Esophagus muscularis mucosa (tissue), 4 donors: ENCODE results near the gene MYBBP1A. TPM values are rescaled to one million over a fixed set of nuclear protein-coding genes. Genes with fewer than 3 reads are reported as not detected.

Experiments
- DNase-seq: peaks from one replicate; pipeline ENCODE4 v3.0.0-alpha.2; 2017; ENCODE audit errors: extremely low spot score
- H3K27ac ChIP-seq, 4 donors: fragments of 200-600 bp; sonication (generic); replicated peaks in 1 of 4; 1 replicate in 3 of 4; 2 replicates in 1 of 4; pipeline ENCODE4 v1.5.1; 2016 to 2019; ENCODE audit warnings: mild to moderate bottlenecking in 1 of 4
- H3K27me3 ChIP-seq, 4 donors: fragments of 200-600 bp; sonication (generic); one replicate each; pipeline versions ENCODE4 v1.5.1 to v1.6.0; 2016 to 2019
- H3K36me3 ChIP-seq, 4 donors: fragments of 200-600 bp; sonication (generic); one replicate each; pipeline ENCODE4 v1.5.1; 2016 to 2019
- H3K4me1 ChIP-seq, 4 donors: fragments of 200-600 bp; sonication (generic); one replicate each; pipeline ENCODE4 v1.5.1; 2016 to 2019
- H3K4me3 ChIP-seq, 4 donors: fragments of 200-600 bp; sonication (generic); 1 replicate in 2 of 4; 2 replicates in 2 of 4; pipeline ENCODE4 v1.5.1; 2016 to 2019; ENCODE audit warnings: mild to moderate bottlenecking in 4 of 4, moderate library complexity in 1 of 4
- H3K9me3 ChIP-seq, 4 donors: fragments of 200-600 bp; sonication (generic); 1 replicate in 3 of 4; 2 replicates in 1 of 4; pipeline ENCODE4 v1.5.1; 2016 to 2019
- EP300 ChIP-seq: sonication (generic); formaldehyde crosslinking; IDR thresholded peaks from one replicate; pipeline ENCODE4 v1.6.1; 2017; ENCODE audit warnings: antibody characterized with exemption
- POLR2A ChIP-seq: fragments of 450-650 bp; IDR thresholded peaks from one replicate; pipeline ENCODE4 v1.6.1; 2017; ENCODE audit warnings: antibody characterized with exemption, moderate library complexity, mild to moderate bottlenecking, low read depth
- POLR2AphosphoS5 ChIP-seq, 2 donors: sonication (generic); formaldehyde crosslinking; IDR thresholded peaks; one replicate each; pipeline ENCODE4 v1.6.1; 2017; ENCODE audit warnings: antibody characterized with exemption in 2 of 2
- WGBS: methylation state at CpG from one replicate; pipeline ENCODE4 v1.1.5; 2018; 5-methylcytosine and 5-hydroxymethylcytosine counted together
- intact Hi-C: fragments of 100-400 bp; cut with DNase I; formaldehyde crosslinking; loops from one replicate; pipeline ENCODE4 v1.15.1; 2023
- total RNA-seq, 4 donors: library from RNA; depleted of rRNA; stranded (reverse); fragments of >200 nt; gene quantifications; one replicate each; pipeline versions ENCODE4 v1.1.0 to v1.2.1, GENCODE V29; 2016
- TF ChIP-seq, protein P1 (sequence below), 3 experiments: fragments of 200-600 bp in 2 of 3; fragments of 450-650 bp in 1 of 3; sonication (generic) in 2 of 3; IDR thresholded peaks; one replicate each; pipeline ENCODE4 v1.5.1; 2017 to 2019; ENCODE audit warnings: antibody characterized with exemption in 3 of 3, mild to moderate bottlenecking in 2 of 3, moderate library complexity in 1 of 3

MYBBP1A gene
- total RNA-seq, 4 donors from 2014 or later, result 31.6 to 45.4 (median 36.1) TPM

DNA sequence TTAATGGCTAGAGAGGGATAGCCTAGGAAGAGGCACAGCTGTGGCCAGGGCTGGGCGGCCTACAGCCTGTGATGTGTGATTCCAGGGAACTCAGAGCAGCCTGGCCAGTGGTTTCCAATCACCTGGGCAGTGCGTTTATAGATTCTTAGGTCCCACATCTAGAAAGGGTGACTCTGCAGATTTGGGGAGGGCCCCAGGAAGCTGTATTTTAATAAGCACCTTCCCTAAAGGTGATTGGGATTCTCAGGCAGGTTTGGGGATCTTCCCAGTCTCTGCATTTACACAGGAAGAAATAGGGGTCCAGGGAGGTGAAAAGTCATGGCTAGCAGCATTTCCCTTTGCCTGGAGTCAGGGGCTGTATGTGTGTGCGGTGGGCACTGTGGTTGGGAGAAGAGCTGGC, 47.0 kb downstream of the MYBBP1A start:
- intact Hi-C loops, result no loop called here
- peak overlapping the region in 3 of 4 donors; percentile 55 to 72 (median 58) for H3K27ac ChIP-seq

DNA sequence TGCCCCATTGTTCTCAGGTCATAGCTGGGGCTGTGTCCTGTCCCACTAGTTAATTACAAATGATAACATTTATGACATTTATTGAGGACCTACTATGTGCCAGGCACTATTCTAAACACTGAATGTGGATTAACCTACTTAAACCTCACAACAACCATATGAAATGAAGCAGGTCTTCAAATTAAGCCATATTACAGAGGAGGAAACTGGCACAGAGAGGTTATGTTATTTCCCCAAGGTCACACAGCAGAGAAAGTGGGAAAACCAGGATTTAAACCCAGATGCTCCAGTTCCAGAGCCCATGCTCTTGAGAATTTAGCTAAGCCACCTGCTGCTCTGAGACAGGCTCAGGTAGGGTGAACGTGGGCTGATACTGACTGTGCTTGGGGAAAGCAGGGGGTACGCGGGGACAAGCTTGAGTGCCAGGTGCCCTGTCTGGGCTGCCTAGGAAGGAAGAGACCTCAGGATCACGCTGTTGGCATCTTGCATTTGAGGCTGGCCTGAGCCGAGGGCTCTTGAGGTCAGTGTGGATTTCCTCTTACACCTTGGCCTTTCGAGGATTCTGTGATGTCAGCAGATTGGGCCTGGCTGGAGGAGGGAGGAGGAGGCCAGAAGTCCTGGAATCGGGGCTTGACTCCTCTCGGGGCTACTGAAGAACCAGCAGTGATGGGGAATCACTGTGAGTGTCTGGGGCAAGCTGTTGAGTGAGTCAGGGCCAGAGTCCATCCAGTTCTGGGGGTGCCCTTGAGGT, 47.6 kb downstream of the MYBBP1A start:
- Histone ChIP-seq H3K36me3 (no peaks in the 10 kb centered on the region), H3K27ac (peak overlapping the region in 2 of 4 donors; percentile 46 to 55), H3K27me3 (peaks cover 0 to 39% (median 3%) of the 10 kb centered on the region in 4 donors), H3K4me1 (peaks cover 16 to 79% (median 75%) of the 10 kb centered on the region in 4 donors), H3K9me3 (no peaks in the 10 kb centered on the region), H3K4me3 (no peak overlapping the region)
- intact Hi-C loops, result no loop called here
- TF ChIP-seq EP300 (no peak), POLR2AphosphoS5 (IDR thresholded peaks at IDR 0.05) (no peak), POLR2A (no peak)
- TF ChIP-seq, protein P1, sequence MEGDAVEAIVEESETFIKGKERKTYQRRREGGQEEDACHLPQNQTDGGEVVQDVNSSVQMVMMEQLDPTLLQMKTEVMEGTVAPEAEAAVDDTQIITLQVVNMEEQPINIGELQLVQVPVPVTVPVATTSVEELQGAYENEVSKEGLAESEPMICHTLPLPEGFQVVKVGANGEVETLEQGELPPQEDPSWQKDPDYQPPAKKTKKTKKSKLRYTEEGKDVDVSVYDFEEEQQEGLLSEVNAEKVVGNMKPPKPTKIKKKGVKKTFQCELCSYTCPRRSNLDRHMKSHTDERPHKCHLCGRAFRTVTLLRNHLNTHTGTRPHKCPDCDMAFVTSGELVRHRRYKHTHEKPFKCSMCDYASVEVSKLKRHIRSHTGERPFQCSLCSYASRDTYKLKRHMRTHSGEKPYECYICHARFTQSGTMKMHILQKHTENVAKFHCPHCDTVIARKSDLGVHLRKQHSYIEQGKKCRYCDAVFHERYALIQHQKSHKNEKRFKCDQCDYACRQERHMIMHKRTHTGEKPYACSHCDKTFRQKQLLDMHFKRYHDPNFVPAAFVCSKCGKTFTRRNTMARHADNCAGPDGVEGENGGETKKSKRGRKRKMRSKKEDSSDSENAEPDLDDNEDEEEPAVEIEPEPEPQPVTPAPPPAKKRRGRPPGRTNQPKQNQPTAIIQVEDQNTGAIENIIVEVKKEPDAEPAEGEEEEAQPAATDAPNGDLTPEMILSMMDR (IDR thresholded peaks at IDR 0.05), result no peak
- WGBS, result 89% methylated on average over 8 of the region's 8 CpGs
- DNase-seq, result no peak

More for the DNA sequence above, 47.0 kb downstream of the MYBBP1A start:
- DNase-seq, result no peak
- H3K27me3 ChIP-seq, result peaks cover 0 to 33% (median 1%) of the 10 kb centered on the region in 4 donors
- no peak overlapping the region for H3K4me3 ChIP-seq
- H3K4me1 ChIP-seq, result peaks cover 16 to 73% (median 70%) of the 10 kb centered on the region in 4 donors
- TF ChIP-seq, protein P1 (IDR thresholded peaks at IDR 0.05), result no peak
- no peak for TF ChIP-seq POLR2AphosphoS5 (IDR thresholded peaks at IDR 0.05)
- TF ChIP-seq POLR2A, result no peak
- no peak for TF ChIP-seq EP300
- no peaks in the 10 kb centered on the region for H3K9me3 ChIP-seq
- H3K36me3 ChIP-seq, result no peaks in the 10 kb centered on the region
- 92% methylated on average over 3 of the region's 3 CpGs for WGBS

DNA sequence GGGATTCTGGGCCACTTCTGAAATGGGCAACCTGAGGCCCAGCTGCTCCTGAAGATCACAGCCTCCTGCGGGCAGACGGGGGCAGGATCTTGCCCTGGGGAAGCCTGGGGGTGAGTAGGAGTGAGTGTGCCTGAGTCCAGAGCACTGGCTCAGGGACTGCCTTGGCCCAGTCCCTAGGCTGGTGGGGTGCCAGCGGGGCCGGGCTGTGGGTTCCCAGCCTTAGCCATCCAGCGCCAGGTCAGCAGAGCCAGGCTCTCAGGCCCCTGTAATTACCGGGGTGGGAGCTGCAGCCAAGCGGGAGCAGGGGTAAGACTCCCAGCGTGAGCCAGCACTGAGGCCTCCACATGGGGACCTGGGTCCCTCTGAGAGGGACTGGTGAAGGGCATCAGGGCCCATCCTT, 48.3 kb downstream of the MYBBP1A start:
- intact Hi-C loops, result no loop called here
- TF ChIP-seq POLR2A (no peak), EP300 (no peak), POLR2AphosphoS5 (IDR thresholded peaks at IDR 0.05) (no peak)
- TF ChIP-seq, protein P1 (IDR thresholded peaks at IDR 0.05), result no peak
- peak overlapping the region in 1 of 4 donors; percentile 24 for H3K27ac ChIP-seq
- H3K4me3 ChIP-seq, result no peak overlapping the region
- WGBS, result 100% methylated on average over 2 of the region's 8 CpGs
- H3K36me3 ChIP-seq, result no peaks in the 10 kb centered on the region
- no peaks in the 10 kb centered on the region for H3K9me3 ChIP-seq
- H3K27me3 ChIP-seq, result peaks cover 0 to 46% (median 3%) of the 10 kb centered on the region in 4 donors
- DNase-seq, result no peak
- H3K4me1 ChIP-seq, result peaks cover 16 to 74% (median 72%) of the 10 kb centered on the region in 4 donors

DNA sequence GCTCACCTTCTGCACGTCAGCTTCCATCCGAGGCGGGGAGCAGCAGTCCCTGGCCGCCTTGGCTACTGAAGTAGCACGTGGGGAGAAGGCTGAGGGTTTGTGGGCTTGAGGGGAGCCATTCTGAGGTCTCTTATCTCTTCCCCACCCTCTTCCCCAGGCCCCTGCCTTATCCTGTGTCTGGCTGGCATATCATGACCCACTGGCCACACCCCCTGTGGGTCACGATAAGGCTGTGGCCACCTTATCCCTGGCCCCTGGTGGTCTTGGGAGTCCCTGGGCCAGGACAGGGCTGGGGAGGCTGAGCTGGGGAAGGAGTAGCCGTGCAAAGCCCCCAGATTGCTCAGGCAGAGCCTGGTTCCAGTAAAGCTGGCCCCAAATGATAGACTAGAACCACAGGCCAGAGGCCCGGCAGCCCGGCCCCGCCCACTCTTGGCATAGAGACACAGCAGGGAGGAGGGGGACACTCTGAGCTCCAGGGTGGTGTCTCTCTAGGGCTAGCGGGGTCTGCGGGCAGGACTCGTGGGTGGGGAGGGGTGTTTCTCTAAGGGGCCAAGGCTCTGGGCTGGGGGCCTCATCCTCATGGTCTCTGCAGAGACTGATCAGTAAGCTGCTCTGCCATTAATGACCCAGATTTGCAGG, 48.9 kb downstream of the MYBBP1A start:
- peaks cover 16 to 72% (median 68%) of the 10 kb centered on the region in 4 donors for H3K4me1 ChIP-seq
- H3K9me3 ChIP-seq, result no peaks in the 10 kb centered on the region
- intact Hi-C loops, result no loop called here
- no peak overlapping the region for H3K4me3 ChIP-seq
- H3K36me3 ChIP-seq, result no peaks in the 10 kb centered on the region
- peak overlapping the region in 2 of 4 donors; percentile 24 to 54 for H3K27ac ChIP-seq
- no peak for TF ChIP-seq EP300
- TF ChIP-seq, protein P1 (IDR thresholded peaks at IDR 0.05), result no peak
- TF ChIP-seq POLR2AphosphoS5 (IDR thresholded peaks at IDR 0.05), result no peak
- no peak for TF ChIP-seq POLR2A
- 76% methylated on average over 12 of the region's 13 CpGs for WGBS
- no peak for DNase-seq
- peaks cover 0 to 52% (median 7%) of the 10 kb centered on the region in 4 donors for H3K27me3 ChIP-seq
